ENCODE measurements around the gene PCDHGC4. TPM values are rescaled to one million over a fixed set of nuclear protein-coding genes. Genes with fewer than 3 reads are reported as not detected.

The PCDHGC4 gene
- total RNA-seq, 1 donor from 2014 or later, result 5.0 TPM

DNA sequence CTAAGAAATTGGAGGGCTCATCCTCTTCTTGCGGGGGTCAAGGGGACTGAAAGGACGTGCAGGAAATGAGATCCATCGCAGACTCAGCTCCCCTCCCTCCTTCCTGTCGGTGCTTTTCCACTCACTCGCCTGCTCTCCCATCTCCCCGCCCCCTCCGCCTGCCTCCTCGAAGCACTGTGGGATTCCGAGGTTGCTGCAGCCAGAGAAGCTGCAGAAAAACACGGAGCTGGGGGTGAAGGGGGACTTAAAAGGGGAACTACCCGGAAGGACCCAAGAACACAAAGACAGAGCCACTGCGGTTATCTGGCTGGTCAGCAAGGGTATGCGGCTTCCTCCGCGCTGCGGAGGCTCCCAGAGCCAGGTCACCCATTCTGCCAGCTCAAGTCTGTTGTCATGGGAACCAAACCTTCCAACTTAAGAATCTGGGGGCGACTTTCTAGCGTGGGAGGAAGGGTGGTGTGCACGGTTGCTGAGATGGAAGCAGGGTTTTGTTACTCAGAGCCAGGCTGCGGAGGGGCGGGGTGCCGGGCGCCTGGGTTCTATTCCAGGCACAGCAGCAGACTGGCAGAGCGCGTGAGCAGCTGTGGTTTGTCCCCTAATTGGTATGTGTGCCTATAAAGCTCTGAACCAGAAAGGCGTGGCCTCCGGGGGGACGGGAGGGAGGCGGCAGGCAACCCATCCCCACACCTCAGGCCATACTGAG is 28.9 kb downstream of the PCDHGC4 start:
- peaks cover 82% of the 10 kb centered on the region for H3K4me1 Mint-ChIP-seq

DNA sequence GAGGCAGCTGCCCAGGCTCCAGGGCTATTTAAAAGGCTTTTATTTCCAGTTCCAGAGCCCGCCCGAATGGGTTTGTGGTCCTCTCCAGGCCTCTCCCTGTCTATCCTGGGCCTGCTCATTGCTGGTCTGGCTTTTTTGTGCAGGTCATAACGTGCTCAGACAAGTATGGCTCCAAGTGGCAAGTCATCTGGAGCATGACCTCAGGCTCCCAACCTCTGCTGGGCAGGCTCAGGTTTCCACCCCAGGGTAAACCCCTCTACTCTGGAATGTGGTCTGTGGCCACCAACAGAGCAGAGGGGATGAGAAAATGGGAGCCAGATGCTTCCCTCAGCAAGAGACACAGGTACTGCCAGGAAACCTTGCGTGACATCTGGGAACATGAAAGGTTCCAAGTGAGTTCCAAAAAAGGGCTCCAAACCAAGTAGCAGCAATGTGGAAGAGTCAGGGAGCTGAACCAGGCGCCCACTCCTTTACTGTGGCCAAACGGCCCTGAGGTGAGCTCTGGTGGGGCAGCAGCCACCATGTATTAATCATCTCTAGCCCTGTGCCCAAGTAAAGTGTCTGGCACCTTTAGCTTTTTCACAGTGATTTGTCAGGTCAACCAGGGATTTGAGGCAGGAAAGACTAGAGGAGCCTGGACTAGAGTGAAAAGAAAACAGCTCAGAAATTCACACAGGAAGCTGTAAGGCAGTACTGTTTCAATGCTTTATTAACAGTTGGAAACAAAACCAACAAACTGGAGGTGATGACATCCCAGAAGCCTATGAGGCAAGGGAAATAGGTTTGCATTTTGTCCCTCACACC is 29.7 kb downstream of the PCDHGC4 start:
- Mint-ChIP-seq H3K27me3 (ENCODE audit: insufficient read depth, low read depth) (peaks cover 15% of the 10 kb centered on the region), H3K4me1 (peaks cover 77% of the 10 kb centered on the region), H3K36me3 (peaks cover 44% of the 10 kb centered on the region), H3K4me3 (peak overlapping the region; percentile 83), H3K9me3 (no peaks in the 10 kb centered on the region), H3K27ac (peak overlapping the region; percentile 98)
- DNase-seq (ENCODE audit: low spot score), result peak; percentile 75
- peak overlapping the region; percentile 74 for H3K27ac ChIP-seq
- no peaks in the 10 kb centered on the region for H3K9me3 ChIP-seq (ENCODE audit: low read depth)
- H3K4me1 ChIP-seq, result peaks cover 34% of the 10 kb centered on the region
- H3K4me2 ChIP-seq, result peak overlapping the region; percentile 92
- H3K36me3 ChIP-seq, result no peaks in the 10 kb centered on the region
- H2AFZ ChIP-seq (replicated peaks), result no peak overlapping the region
- no peaks in the 10 kb centered on the region for H3K79me2 ChIP-seq (ENCODE audit: low read depth)
- no peak overlapping the region for H3K9ac ChIP-seq
- TF ChIP-seq EZH2 (IDR thresholded peaks at IDR 0.05) (no peak), EZH2phosphoT487 (IDR thresholded peaks at IDR 0.05) (no peak)
- TF ChIP-seq, protein P1, sequence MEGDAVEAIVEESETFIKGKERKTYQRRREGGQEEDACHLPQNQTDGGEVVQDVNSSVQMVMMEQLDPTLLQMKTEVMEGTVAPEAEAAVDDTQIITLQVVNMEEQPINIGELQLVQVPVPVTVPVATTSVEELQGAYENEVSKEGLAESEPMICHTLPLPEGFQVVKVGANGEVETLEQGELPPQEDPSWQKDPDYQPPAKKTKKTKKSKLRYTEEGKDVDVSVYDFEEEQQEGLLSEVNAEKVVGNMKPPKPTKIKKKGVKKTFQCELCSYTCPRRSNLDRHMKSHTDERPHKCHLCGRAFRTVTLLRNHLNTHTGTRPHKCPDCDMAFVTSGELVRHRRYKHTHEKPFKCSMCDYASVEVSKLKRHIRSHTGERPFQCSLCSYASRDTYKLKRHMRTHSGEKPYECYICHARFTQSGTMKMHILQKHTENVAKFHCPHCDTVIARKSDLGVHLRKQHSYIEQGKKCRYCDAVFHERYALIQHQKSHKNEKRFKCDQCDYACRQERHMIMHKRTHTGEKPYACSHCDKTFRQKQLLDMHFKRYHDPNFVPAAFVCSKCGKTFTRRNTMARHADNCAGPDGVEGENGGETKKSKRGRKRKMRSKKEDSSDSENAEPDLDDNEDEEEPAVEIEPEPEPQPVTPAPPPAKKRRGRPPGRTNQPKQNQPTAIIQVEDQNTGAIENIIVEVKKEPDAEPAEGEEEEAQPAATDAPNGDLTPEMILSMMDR (IDR thresholded peaks at IDR 0.05), result no peak
- H4K20me1 ChIP-seq (ENCODE audit: low read depth), result no peaks in the 10 kb centered on the region
- peak overlapping the region; percentile 44 for H3K4me3 ChIP-seq
- no peaks in the 10 kb centered on the region for H3K27me3 ChIP-seq
- H3F3A ChIP-seq (ENCODE audit: low read depth), result peaks cover 48% of the 10 kb centered on the region

More for the DNA sequence above, 28.9 kb downstream of the PCDHGC4 start:
- TF ChIP-seq EZH2phosphoT487 (IDR thresholded peaks at IDR 0.05), result no peak
- TF ChIP-seq, protein P1 (IDR thresholded peaks at IDR 0.05), result no peak
- no peak for TF ChIP-seq EZH2 (IDR thresholded peaks at IDR 0.05)
- Histone ChIP-seq H3K79me2 (ENCODE audit: low read depth) (no peaks in the 10 kb centered on the region), H3K27ac (peak overlapping the region; percentile 74), H2AFZ (replicated peaks) (no peak overlapping the region), H3K9ac (no peak overlapping the region), H3K4me3 (peak overlapping the region; percentile 44), H3F3A (ENCODE audit: low read depth) (peaks cover 55% of the 10 kb centered on the region), H3K27me3 (no peaks in the 10 kb centered on the region), H3K4me1 (peaks cover 39% of the 10 kb centered on the region), H3K4me2 (peak overlapping the region; percentile 92), H3K36me3 (no peaks in the 10 kb centered on the region), H4K20me1 (ENCODE audit: low read depth) (no peaks in the 10 kb centered on the region), H3K9me3 (ENCODE audit: low read depth) (no peaks in the 10 kb centered on the region)
- H3K9me3 Mint-ChIP-seq, result no peaks in the 10 kb centered on the region
- DNase-seq (ENCODE audit: low spot score), result peak; percentile 93
- peaks cover 16% of the 10 kb centered on the region for H3K27me3 Mint-ChIP-seq (ENCODE audit: insufficient read depth, low read depth)
- H3K27ac Mint-ChIP-seq, result peak overlapping the region; percentile 98
- H3K36me3 Mint-ChIP-seq, result peaks cover 36% of the 10 kb centered on the region
- peak overlapping the region; percentile 83 for H3K4me3 Mint-ChIP-seq

DNA sequence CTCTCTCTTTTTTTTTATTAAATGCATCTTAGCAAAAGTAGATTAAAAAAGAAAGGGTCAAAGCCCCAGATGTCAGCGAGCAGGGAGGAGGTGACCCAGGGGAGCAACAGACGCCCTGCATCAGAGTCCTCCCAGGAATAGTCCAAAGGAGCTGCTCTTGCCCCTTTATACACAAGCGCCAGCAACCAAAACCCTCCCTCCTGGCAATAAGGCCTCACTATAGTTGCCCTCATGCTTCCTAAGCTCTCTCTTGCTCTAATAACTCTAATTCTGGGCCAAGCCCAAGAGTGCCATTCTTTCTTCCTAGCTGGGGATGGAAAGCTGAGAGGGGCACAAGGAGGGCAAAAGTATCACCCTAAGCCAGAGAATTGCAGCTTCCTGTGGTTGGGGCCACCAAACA is 30.3 kb downstream of the PCDHGC4 start:
- H3K79me2 ChIP-seq (ENCODE audit: low read depth), result no peaks in the 10 kb centered on the region
- H3F3A ChIP-seq (ENCODE audit: low read depth), result peaks cover 46% of the 10 kb centered on the region
- peak overlapping the region; percentile 75 for H3K4me3 Mint-ChIP-seq
- DNase-seq (ENCODE audit: low spot score), result no peak
- H3K27me3 Mint-ChIP-seq (ENCODE audit: insufficient read depth, low read depth), result peaks cover 15% of the 10 kb centered on the region
- H3K4me3 ChIP-seq, result no peak overlapping the region
- peak overlapping the region; percentile 92 for H3K4me2 ChIP-seq
- no peaks in the 10 kb centered on the region for H3K9me3 ChIP-seq (ENCODE audit: low read depth)
- H4K20me1 ChIP-seq (ENCODE audit: low read depth), result no peaks in the 10 kb centered on the region
- H3K27ac ChIP-seq, result peak overlapping the region; percentile 74
- H3K9ac ChIP-seq, result no peak overlapping the region
- TF ChIP-seq EZH2phosphoT487 (IDR thresholded peaks at IDR 0.05) (no peak), EZH2 (IDR thresholded peaks at IDR 0.05) (no peak)
- TF ChIP-seq, protein P1 (IDR thresholded peaks at IDR 0.05), result no peak
- H3K4me1 Mint-ChIP-seq, result peaks cover 77% of the 10 kb centered on the region
- no peaks in the 10 kb centered on the region for H3K9me3 Mint-ChIP-seq
- H3K27me3 ChIP-seq, result no peaks in the 10 kb centered on the region
- peaks cover 31% of the 10 kb centered on the region for H3K4me1 ChIP-seq
- H3K36me3 ChIP-seq, result no peaks in the 10 kb centered on the region
- peak overlapping the region; percentile 98 for H3K27ac Mint-ChIP-seq
- H3K36me3 Mint-ChIP-seq, result peaks cover 50% of the 10 kb centered on the region
- no peak overlapping the region for H2AFZ ChIP-seq (replicated peaks)
